Vagina (tissue), 2 donors: ENCODE measurements around the gene DMRTB1.

ENCODE experiments used
- CTCF ChIP-seq, 3 experiments: fragments of 450-650 bp in 2 of 3; fragments of 200-600 bp in 1 of 3; sonication (generic) in 1 of 3; IDR thresholded peaks; one replicate each; pipeline ENCODE4 v1.5.1; 2017 to 2019; ENCODE audit warnings: antibody characterized with exemption in 3 of 3, mild to moderate bottlenecking in 2 of 3, moderate library complexity in 2 of 3
- POLR2A ChIP-seq, 2 donors: fragments of 450-650 bp; IDR thresholded peaks; one replicate each; pipeline ENCODE4 v1.6.1; 2017; ENCODE audit warnings: antibody characterized with exemption in 2 of 2, mild to moderate bottlenecking in 2 of 2, moderate library complexity in 2 of 2
- POLR2AphosphoS5 ChIP-seq, 2 donors: sonication (generic); formaldehyde crosslinking; IDR thresholded peaks; one replicate each; pipeline ENCODE4 v1.9.0; 2017; ENCODE audit warnings: antibody characterized with exemption in 2 of 2, mild to moderate bottlenecking in 2 of 2, low read depth in 1 of 2; ENCODE audit not compliant: insufficient read depth in 1 of 2

DNA sequence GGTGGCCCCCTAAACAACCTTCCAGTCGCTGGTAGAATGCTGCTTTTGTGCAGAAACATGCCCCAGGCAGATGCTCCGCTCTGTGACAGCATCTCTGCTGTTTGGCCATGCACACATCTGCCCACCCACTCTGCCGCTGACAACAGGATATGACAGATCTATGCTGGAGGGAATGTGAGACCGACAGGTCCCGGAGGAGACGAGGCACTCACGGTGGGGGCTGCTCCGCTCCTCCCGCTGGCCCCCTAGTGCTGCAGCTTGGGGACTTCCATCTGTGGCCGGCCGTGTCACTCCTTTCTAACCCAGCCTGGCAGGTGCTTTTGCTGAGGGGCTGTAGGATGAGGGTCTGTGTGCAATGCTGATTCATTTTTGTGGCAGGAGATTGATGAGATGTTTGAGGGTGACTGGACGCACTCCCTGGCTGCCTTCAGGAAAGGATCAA lies 49.1 kb upstream of the DMRTB1 start:
- TF ChIP-seq CTCF (IDR thresholded peaks at IDR 0.05) (no peak), POLR2A (IDR thresholded peaks at IDR 0.05) (no peak), POLR2AphosphoS5 (IDR thresholded peaks at IDR 0.05; ENCODE audit: insufficient read depth in 1 of 2, low read depth in 1 of 2) (no peak)
